Naive thymus-derived CD8-positive, alpha-beta T cell (primary cell): ENCODE data around the gene APOBEC3B. TPM values are rescaled to one million over a fixed set of nuclear protein-coding genes. Genes with fewer than 3 reads are reported as not detected.
"Not testable (repeated sequence)": the region's sequence is repeated elsewhere in the genome, so short reads cannot be mapped to it uniquely, and the experiment has no call there.

Experiments
- ATAC-seq, 2 donors: fragments of 150-1000 bp; cut with Tn5 transposase in 1 of 2; sonication (Bioruptor Pico), chemical (Tn5 transposase) in 1 of 2; 1 replicate in 1 of 2; 2 replicates in 1 of 2; pipeline ENCODE4 v1.10.0; 2021; ENCODE audit warnings: mild to moderate bottlenecking in 2 of 2, moderate library complexity in 2 of 2
- POLR2A ChIA-PET: fragments of 350-600 bp; sonication (Branson Sonifier 250); formaldehyde crosslinking; loops from one replicate; lab custom pipeline; 2021; ENCODE audit warnings: antibody characterized with exemption; lab: Charles Lee
- DNase-seq, 10 donors: peaks; one replicate each; pipeline versions ENCODE4 v3.0.0 to v3.0.0-alpha.2; 2020 to 2022
- H3K27ac Mint-ChIP-seq, 10 donors: one replicate each; pipeline ENCODE4 v1.8.0; 2020 to 2022; ENCODE audit warnings: mild to moderate bottlenecking in 10 of 10, mixed read lengths in 10 of 10, moderate library complexity in 4 of 10, inconsistent platforms in 1 of 10
- H3K27me3 Mint-ChIP-seq, 5 donors: one replicate each; pipeline ENCODE4 v1.8.0; 2021 to 2022; ENCODE audit warnings: mixed read lengths in 5 of 5
- H3K36me3 Mint-ChIP-seq, 3 donors: one replicate each; pipeline ENCODE4 v1.8.0; 2020 to 2022; ENCODE audit warnings: mixed read lengths in 3 of 3, mild to moderate bottlenecking in 2 of 3, inconsistent platforms in 1 of 3
- H3K4me1 Mint-ChIP-seq, 4 donors: one replicate each; pipeline ENCODE4 v1.8.0; 2021 to 2022; ENCODE audit warnings: mixed read lengths in 4 of 4
- H3K4me3 Mint-ChIP-seq, 10 donors: one replicate each; pipeline ENCODE4 v1.8.0; 2020 to 2022; ENCODE audit warnings: mild to moderate bottlenecking in 10 of 10, mixed read lengths in 10 of 10, moderate library complexity in 6 of 10, inconsistent platforms in 1 of 10
- H3K9me3 Mint-ChIP-seq, 9 donors: one replicate each; pipeline ENCODE4 v1.8.0; 2020 to 2022; ENCODE audit warnings: mixed read lengths in 9 of 9, mild to moderate bottlenecking in 3 of 9, inconsistent platforms in 1 of 9, moderate library complexity in 1 of 9
- polyA plus RNA-seq, 3 donors: library from polyadenylated mRNA; unstranded; fragments of 300-500 nt; fragmentation: Illumina TruSeq; gene quantifications; one replicate each; pipeline ENCODE4 v1.2.3, GENCODE V29; 2021
- total RNA-seq, 8 experiments: library from RNA in 2 of 8; stranded (reverse) in 2 of 8; gene quantifications; one replicate each; pipeline ENCODE4 v1.2.3 and lab custom pipeline; 2021 to 2026

The APOBEC3B gene
- total and polyA plus RNA-seq, 5 experiments from 2014 or later = 0.14 to 0.47 TPM; not detected in 3

- Mint-ChIP-seq H3K9me3 (peaks cover 0 to 14% (median 6%) of the 10 kb centered on the region in 9 donors), H3K36me3 (peaks cover 0 to 7% (median 4%) of the 10 kb centered on the region in 3 donors), H3K4me1 (peaks cover 9 to 28% (median 22%) of the 10 kb centered on the region in 4 donors), H3K27ac (peak overlapping the region in 2 of 10 donors; percentile 18 to 72), H3K27me3 (no peaks in the 10 kb centered on the region), H3K4me3 (no peak overlapping the region)
- ATAC-seq = no peak
- DNase-seq = no peak
- POLR2A ChIA-PET = interaction anchor here (0.6 kb wide), 1 partner anchor 323 kb away, joined by 4 read pairs; no protein-coding TSS in a partner anchor
Observed at GRCh38 chr22:38987171-38987895, 5.2 kb downstream of the APOBEC3B start.

GRCh38 chr22:38989466-38989865 lies 7.3 kb downstream of the APOBEC3B start:
- ATAC-seq (no peak), DNase-seq (no peak)
- POLR2A ChIA-PET = no interaction called here
- Mint-ChIP-seq H3K4me3 (no peak overlapping the region), H3K27me3 (peaks cover 4 to 15% (median 9%) of the 10 kb centered on the region in 5 donors), H3K4me1 (peaks cover 10 to 24% (median 20%) of the 10 kb centered on the region in 4 donors), H3K9me3 (peaks cover 0 to 2% (median 0%) of the 10 kb centered on the region in 9 donors), H3K27ac (peak overlapping the region in 4 of 10 donors; percentile 27 to 81 (median 40)), H3K36me3 (peaks cover 0 to 1% (median 0%) of the 10 kb centered on the region in 3 donors)

DNA sequence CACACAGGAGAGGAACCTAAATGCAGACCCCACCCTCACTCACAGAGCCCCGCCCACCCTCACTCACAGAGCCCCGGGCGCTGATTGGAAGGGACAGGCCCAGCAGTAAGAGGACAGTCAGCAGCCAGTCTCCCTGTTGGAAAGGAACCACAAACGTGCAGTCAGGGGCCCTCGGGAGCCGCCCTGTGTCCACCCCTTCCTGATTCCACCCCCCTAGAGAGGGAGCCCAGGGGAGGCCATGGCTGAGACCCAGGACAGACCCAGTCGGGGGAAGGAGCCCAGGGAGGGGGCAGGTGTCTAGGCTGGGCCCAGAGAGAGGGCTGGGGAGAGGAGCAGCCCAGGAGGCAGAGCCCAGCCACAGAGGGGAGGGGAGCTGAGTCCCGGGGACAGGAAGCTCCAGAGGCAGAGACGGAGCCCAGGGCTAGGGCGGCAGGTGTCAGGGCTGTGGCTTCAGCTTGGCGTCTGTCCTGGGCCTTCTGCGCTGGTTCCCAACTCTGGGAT lies 10.8 kb downstream of the APOBEC3B start:
- POLR2A ChIA-PET, H3K9me3 Mint-ChIP-seq, H3K4me3 Mint-ChIP-seq, H3K36me3 Mint-ChIP-seq, ATAC-seq, DNase-seq: not testable (repeated sequence)
- Mint-ChIP-seq H3K4me1 (peaks cover 6 to 12% (median 9%) of the 10 kb centered on the region in 4 donors), H3K27ac (peak overlapping the region in 3 of 10 donors; percentile 5 to 77 (median 74)), H3K27me3 (peaks cover 4 to 28% (median 10%) of the 10 kb centered on the region in 5 donors)

GRCh38 chr22:38996105-38996504 lies 14.0 kb downstream of the APOBEC3B start:
- ATAC-seq (no peak), DNase-seq (no peak)
- H3K4me3 Mint-ChIP-seq = no peak overlapping the region
- no peaks in the 10 kb centered on the region for H3K36me3 Mint-ChIP-seq
- POLR2A ChIA-PET = interaction anchor here (0.6 kb wide), 1 partner anchor 39 kb away, joined by 4 read pairs; no protein-coding TSS in a partner anchor
- H3K4me1 Mint-ChIP-seq = peaks cover 0 to 6% (median 1%) of the 10 kb centered on the region in 4 donors
- H3K27me3 Mint-ChIP-seq = peaks cover 8 to 28% (median 13%) of the 10 kb centered on the region in 5 donors
- no peak overlapping the region for H3K27ac Mint-ChIP-seq
- H3K9me3 Mint-ChIP-seq = peaks cover 0 to 11% (median 0%) of the 10 kb centered on the region in 9 donors

DNA sequence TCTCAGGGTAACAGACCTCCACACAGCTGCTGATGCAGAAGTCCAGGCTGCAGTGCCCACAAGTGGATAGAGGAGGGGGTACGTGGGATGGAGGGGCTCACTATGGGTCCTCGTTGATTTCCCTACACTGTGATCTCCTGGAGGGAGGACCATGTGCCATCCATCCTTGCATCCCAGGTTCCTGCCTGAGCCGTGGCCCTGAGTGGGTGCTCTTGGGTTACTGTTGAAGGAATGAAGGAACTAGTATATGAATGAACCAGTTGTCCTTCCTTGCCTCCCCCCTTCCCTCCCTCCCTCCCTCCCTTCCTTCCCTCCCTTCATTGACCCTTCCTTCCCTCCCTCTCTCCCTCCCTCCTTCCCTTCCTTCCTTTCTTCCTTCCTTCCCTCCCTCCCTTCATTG lies 15.4 kb downstream of the APOBEC3B start:
- Mint-ChIP-seq H3K9me3 (peaks cover 0 to 11% (median 0%) of the 10 kb centered on the region in 9 donors), H3K27me3 (peaks cover 8 to 28% (median 13%) of the 10 kb centered on the region in 5 donors), H3K27ac (peak overlapping the region in 1 of 10 donors; percentile 29), H3K4me3 (no peak overlapping the region), H3K36me3 (no peaks in the 10 kb centered on the region), H3K4me1 (peaks cover 2 to 6% (median 3%) of the 10 kb centered on the region in 4 donors)
- ATAC-seq (no peak), DNase-seq (no peak)
- POLR2A ChIA-PET = no interaction called here

GRCh38 chr22:39003165-39003638 lies 21.1 kb downstream of the APOBEC3B start:
- POLR2A ChIA-PET = interaction anchor here (0.6 to 3.7 kb wide), 13 partner anchors 10 to 316 kb away, joined by 3 to 30 read pairs (median 3); partner anchors contain the start of gene RPL3
- H3K27ac Mint-ChIP-seq = peak overlapping the region in 7 of 10 donors; percentile 0 to 75 (median 37)

DNA sequence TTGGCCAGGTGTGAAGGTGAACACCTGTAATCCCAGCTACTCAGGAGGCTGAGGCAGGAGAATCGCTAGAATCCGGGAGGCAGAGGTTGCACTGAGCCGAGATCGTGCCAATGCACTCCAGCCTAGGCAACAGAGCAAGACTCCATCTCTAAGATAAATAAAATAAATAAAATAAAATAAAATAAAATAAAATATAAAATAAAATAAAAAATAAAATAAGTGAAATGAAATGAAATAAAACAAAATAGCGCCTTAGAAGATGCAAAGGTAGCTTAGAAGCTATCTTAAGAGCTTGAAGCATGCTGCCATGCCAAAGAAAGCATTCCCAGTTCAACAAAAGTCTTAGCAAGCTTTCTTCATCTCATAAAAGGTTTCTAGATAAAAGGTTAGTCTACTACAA lies 25.0 kb downstream of the APOBEC3B start:
- POLR2A ChIA-PET = no interaction called here
- Mint-ChIP-seq H3K27ac (peak overlapping the region in 1 of 10 donors; percentile 11), H3K4me3 (no peak overlapping the region), H3K9me3 (no peaks in the 10 kb centered on the region), H3K36me3 (no peaks in the 10 kb centered on the region), H3K4me1 (peaks cover 8 to 18% (median 13%) of the 10 kb centered on the region in 4 donors), H3K27me3 (no peaks in the 10 kb centered on the region)
- DNase-seq (no peak), ATAC-seq (no peak)

More at GRCh38 chr22:39003165-39003638, 21.1 kb downstream of the APOBEC3B start:
- Mint-ChIP-seq H3K9me3 (peaks cover 0 to 6% (median 0%) of the 10 kb centered on the region in 9 donors), H3K4me1 (peaks cover 5 to 18% (median 12%) of the 10 kb centered on the region in 4 donors), H3K27me3 (peaks cover 0 to 3% (median 0%) of the 10 kb centered on the region in 5 donors), H3K4me3 (peak overlapping the region in 1 of 10 donors; percentile 14), H3K36me3 (no peaks in the 10 kb centered on the region)
- DNase-seq (peak; percentile 45 to 83 (median 67)), ATAC-seq (peak; percentile 91 to 95)

DNA sequence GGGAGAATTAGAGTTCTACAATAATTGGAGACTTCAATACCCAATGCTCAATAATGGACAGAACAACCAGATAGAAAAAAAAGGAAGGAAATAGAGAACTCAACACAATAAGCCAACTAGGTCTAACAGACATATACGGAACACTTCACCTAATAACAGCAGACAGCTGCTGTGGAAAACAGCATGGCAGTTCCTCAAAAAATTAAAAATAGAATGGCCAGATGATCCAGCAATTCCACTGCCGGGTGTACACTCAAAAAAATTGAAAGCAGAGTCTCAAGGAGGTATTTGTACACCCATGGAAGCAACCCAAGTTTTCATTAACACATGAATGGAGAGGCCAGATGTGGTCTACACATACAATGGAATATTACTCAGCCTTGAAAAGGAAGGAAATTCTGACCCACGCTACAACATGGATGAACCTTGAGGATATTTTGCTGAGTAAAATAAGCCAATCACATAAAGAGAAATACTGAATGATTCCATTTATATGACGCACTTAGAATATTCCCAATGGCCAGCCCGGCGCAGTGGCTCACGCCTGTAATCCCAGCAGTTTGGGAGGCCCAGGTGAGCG lies 26.2 kb downstream of the APOBEC3B start:
- H3K4me1 Mint-ChIP-seq = peaks cover 5 to 20% (median 13%) of the 10 kb centered on the region in 4 donors
- DNase-seq, H3K36me3 Mint-ChIP-seq, H3K4me3 Mint-ChIP-seq, ATAC-seq, H3K27ac Mint-ChIP-seq, H3K9me3 Mint-ChIP-seq, H3K27me3 Mint-ChIP-seq: not testable (repeated sequence)
- POLR2A ChIA-PET = interaction anchor here (0.5 kb wide), 1 partner anchor 117 kb away, joined by 4 read pairs; no protein-coding TSS in a partner anchor

GRCh38 chr22:39010946-39011345 lies 28.8 kb downstream of the APOBEC3B start:
- peaks cover 11 to 37% (median 27%) of the 10 kb centered on the region in 4 donors for H3K4me1 Mint-ChIP-seq
- no peaks in the 10 kb centered on the region for H3K36me3 Mint-ChIP-seq
- peak overlapping the region in 3 of 10 donors; percentile 6 to 73 (median 62) for H3K27ac Mint-ChIP-seq
- ATAC-seq (no peak), DNase-seq (no peak)
- H3K27me3 Mint-ChIP-seq = no peaks in the 10 kb centered on the region
- H3K4me3 Mint-ChIP-seq = no peak overlapping the region
- no peaks in the 10 kb centered on the region for H3K9me3 Mint-ChIP-seq
- POLR2A ChIA-PET = interaction anchor here (0.5 kb wide), 1 partner anchor 407 kb away, joined by 3 read pairs; no protein-coding TSS in a partner anchor

- POLR2A ChIA-PET = interaction anchor here (0.9 to 1.2 kb wide), 2 partner anchors 10 to 77 kb away, joined by 3 read pairs; no protein-coding TSS in a partner anchor
- DNase-seq = no peak
- no peaks in the 10 kb centered on the region for H3K27me3 Mint-ChIP-seq
- peak overlapping the region; percentile 18 to 62 (median 40) for H3K4me3 Mint-ChIP-seq
- H3K4me1 Mint-ChIP-seq = peaks cover 18 to 44% (median 37%) of the 10 kb centered on the region in 4 donors
- ATAC-seq = no peak
- H3K36me3 Mint-ChIP-seq = peaks cover 0 to 2% (median 0%) of the 10 kb centered on the region in 3 donors
- no peaks in the 10 kb centered on the region for H3K9me3 Mint-ChIP-seq
- H3K27ac Mint-ChIP-seq = peak overlapping the region in 9 of 10 donors; percentile 6 to 95 (median 82)
Observed at GRCh38 chr22:39012533-39013511, 30.7 kb downstream of the APOBEC3B start.

- H3K36me3 Mint-ChIP-seq, H3K9me3 Mint-ChIP-seq, DNase-seq, H3K27me3 Mint-ChIP-seq: not testable (repeated sequence)
- H3K4me3 Mint-ChIP-seq = peak overlapping the region; percentile 89 to 99 (median 96)
- POLR2A ChIA-PET = interaction anchor here (0.9 to 1.3 kb wide), 3 partner anchors 10 to 76 kb away, joined by 3 read pairs; no protein-coding TSS in a partner anchor
- ATAC-seq = peak in 1 of 2 donors; percentile 35
- peak overlapping the region; percentile 93 to 98 (median 96) for H3K27ac Mint-ChIP-seq
- H3K4me1 Mint-ChIP-seq = peaks cover 20 to 46% (median 41%) of the 10 kb centered on the region in 4 donors
Observed at GRCh38 chr22:39013561-39013941, 31.4 kb downstream of the APOBEC3B start.
